Calu3 (cell line): Measurements from ENCODE around the gene HEY2. TPM values are rescaled to one million over a fixed set of nuclear protein-coding genes. Genes with fewer than 3 reads are reported as not detected.

Experiments used
- BruUV-seq: library from RNA; stranded (reverse); fragments of 400-500 nt; replicated peaks from 2 replicates; lab custom pipeline; 2021; lab: Mats Ljungman, UMichigan
- CTCF ChIA-PET: fragments of 300-600 bp; sonication (Branson Sonifier 250); formaldehyde crosslinking; loops from one replicate; lab custom pipeline; 2022; ENCODE audit warnings: antibody characterized with exemption; lab: Charles Lee
- DNase-seq: peaks from one replicate; pipeline ENCODE4 v3.0.0; 2022
- H3K27ac Mint-ChIP-seq: one replicate; pipeline ENCODE4 v1.8.0; 2022; ENCODE audit warnings: mixed read lengths; ENCODE audit not compliant: unreplicated experiment
- H3K27me3 Mint-ChIP-seq: one replicate; pipeline ENCODE4 v1.8.0; 2022; ENCODE audit warnings: mixed read lengths; ENCODE audit not compliant: unreplicated experiment
- H3K36me3 Mint-ChIP-seq: one replicate; pipeline ENCODE4 v1.8.0; 2022; ENCODE audit warnings: mild to moderate bottlenecking, moderate library complexity, mixed read lengths; ENCODE audit not compliant: insufficient read depth, unreplicated experiment
- H3K4me1 Mint-ChIP-seq: one replicate; pipeline ENCODE4 v1.8.0; 2022; ENCODE audit warnings: mild to moderate bottlenecking, low read depth, mixed read lengths; ENCODE audit not compliant: unreplicated experiment
- H3K4me3 Mint-ChIP-seq: one replicate; pipeline ENCODE4 v1.8.0; 2022; ENCODE audit warnings: mild to moderate bottlenecking, low read depth, moderate library complexity, mixed read lengths; ENCODE audit not compliant: unreplicated experiment
- H3K9me3 Mint-ChIP-seq: one replicate; pipeline ENCODE4 v1.8.0; 2022; ENCODE audit warnings: low read depth, mixed read lengths; ENCODE audit not compliant: unreplicated experiment
- CTCF ChIP-seq: fragments of 200-600 bp; IDR thresholded peaks from one replicate; pipeline ENCODE4 v1.8.0; 2022; ENCODE audit warnings: antibody characterized with exemption; ENCODE audit not compliant: unreplicated experiment
- intact Hi-C: fragments of 100-400 bp; cut with micrococcal nuclease; formaldehyde crosslinking; loops from one replicate; pipeline ENCODE4 v1.10.0; 2022; ENCODE audit not compliant: unreplicated experiment
- total RNA-seq: library from RNA; stranded (reverse); gene quantifications from 2 replicates; pipeline ENCODE4 v1.2.3, GENCODE V29; 2022

The HEY2 gene
- total RNA-seq, 1 experiment from 2014 or later: 0.47 TPM

GRCh38 chr6:125739364-125739763, 10.1 kb upstream of the HEY2 start:
- DNase-seq: no peak
- no TSS peak for BruUV-seq
- H3K9me3 Mint-ChIP-seq: no peaks in the 10 kb centered on the region
- H3K4me3 Mint-ChIP-seq: no peak overlapping the region
- H3K27ac Mint-ChIP-seq: no peak overlapping the region
- peaks cover 8% of the 10 kb centered on the region for H3K27me3 Mint-ChIP-seq
- no peak for TF ChIP-seq CTCF
- no peaks in the 10 kb centered on the region for H3K4me1 Mint-ChIP-seq
- no peaks in the 10 kb centered on the region for H3K36me3 Mint-ChIP-seq
- CTCF ChIA-PET: interaction anchor here (0.7 kb wide), 1 partner anchor 17 kb away, joined by 6 read pairs; no protein-coding TSS in a partner anchor
- intact Hi-C loops: no loop called here

GRCh38 chr6:125741336-125741735, 8.1 kb upstream of the HEY2 start:
- H3K36me3 Mint-ChIP-seq: no peaks in the 10 kb centered on the region
- CTCF ChIA-PET: no interaction called here
- peaks cover 8% of the 10 kb centered on the region for H3K27me3 Mint-ChIP-seq
- no peak for DNase-seq
- no peaks in the 10 kb centered on the region for H3K9me3 Mint-ChIP-seq
- intact Hi-C loops: no loop called here
- BruUV-seq: no TSS peak
- TF ChIP-seq CTCF: no peak
- no peaks in the 10 kb centered on the region for H3K4me1 Mint-ChIP-seq
- no peak overlapping the region for H3K4me3 Mint-ChIP-seq
- no peak overlapping the region for H3K27ac Mint-ChIP-seq

GRCh38 chr6:125742024-125742423, 7.4 kb upstream of the HEY2 start:
- H3K9me3 Mint-ChIP-seq: no peaks in the 10 kb centered on the region
- H3K4me1 Mint-ChIP-seq: no peaks in the 10 kb centered on the region
- no peak for DNase-seq
- H3K27ac Mint-ChIP-seq: no peak overlapping the region
- H3K27me3 Mint-ChIP-seq: peaks cover 14% of the 10 kb centered on the region
- TF ChIP-seq CTCF: no peak
- CTCF ChIA-PET: interaction anchor here (0.6 kb wide), 1 partner anchor 858 kb away, joined by 3 read pairs; no protein-coding TSS in a partner anchor
- no TSS peak for BruUV-seq
- H3K36me3 Mint-ChIP-seq: no peaks in the 10 kb centered on the region
- H3K4me3 Mint-ChIP-seq: no peak overlapping the region
- intact Hi-C loops: no loop called here

- Mint-ChIP-seq H3K27me3 (peaks cover 20% of the 10 kb centered on the region), H3K27ac (no peak overlapping the region), H3K36me3 (peaks cover 2% of the 10 kb centered on the region), H3K4me3 (no peak overlapping the region), H3K9me3 (no peaks in the 10 kb centered on the region), H3K4me1 (no peaks in the 10 kb centered on the region)
- DNase-seq: no peak
- TF ChIP-seq CTCF: no peak
- no TSS peak for BruUV-seq
- intact Hi-C loops: no loop called here
- CTCF ChIA-PET: no interaction called here
Observed at GRCh38 chr6:125742464-125743120, 6.8 kb upstream of the HEY2 start.
